GM12801 (cell line): ENCODE data around the gene KPNA4.

Experiments used
- CTCF ChIP-seq: IDR thresholded peaks from one replicate; pipeline ENCODE4 v1.5.1; 2011; ENCODE audit warnings: control low read depth; ENCODE audit not compliant: insufficient read length; ENCODE audit errors: extremely low read depth

Gene KPNA4

GRCh38 chr3:160565442-160566403, at the start of gene KPNA4:
Gene KPNA4 (minus strand): TSS chr3:160565571. CDS start chr3:160565282, 289 bp downstream.
- no peak for TF ChIP-seq CTCF

DNA sequence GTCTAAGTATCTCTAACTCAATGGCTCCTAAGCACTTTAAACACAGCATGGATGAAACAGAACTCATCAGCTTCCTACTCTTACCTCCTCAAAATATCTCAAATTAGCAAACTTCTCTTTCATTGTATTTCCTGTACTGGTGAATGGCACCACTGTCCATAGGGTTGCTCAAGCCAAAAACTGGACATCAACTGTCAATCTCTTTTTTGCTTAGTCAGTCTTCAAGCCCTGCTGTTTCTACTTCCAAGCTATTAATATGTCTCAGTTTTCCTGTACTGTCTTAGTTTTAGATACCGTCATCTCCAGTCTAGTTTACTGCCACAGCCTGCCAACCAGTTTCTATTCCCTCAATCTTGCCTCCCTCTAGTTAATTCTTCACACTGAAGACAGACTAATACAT, 48.3 kb upstream of the KPNA4 start:
- no peak for TF ChIP-seq CTCF

DNA sequence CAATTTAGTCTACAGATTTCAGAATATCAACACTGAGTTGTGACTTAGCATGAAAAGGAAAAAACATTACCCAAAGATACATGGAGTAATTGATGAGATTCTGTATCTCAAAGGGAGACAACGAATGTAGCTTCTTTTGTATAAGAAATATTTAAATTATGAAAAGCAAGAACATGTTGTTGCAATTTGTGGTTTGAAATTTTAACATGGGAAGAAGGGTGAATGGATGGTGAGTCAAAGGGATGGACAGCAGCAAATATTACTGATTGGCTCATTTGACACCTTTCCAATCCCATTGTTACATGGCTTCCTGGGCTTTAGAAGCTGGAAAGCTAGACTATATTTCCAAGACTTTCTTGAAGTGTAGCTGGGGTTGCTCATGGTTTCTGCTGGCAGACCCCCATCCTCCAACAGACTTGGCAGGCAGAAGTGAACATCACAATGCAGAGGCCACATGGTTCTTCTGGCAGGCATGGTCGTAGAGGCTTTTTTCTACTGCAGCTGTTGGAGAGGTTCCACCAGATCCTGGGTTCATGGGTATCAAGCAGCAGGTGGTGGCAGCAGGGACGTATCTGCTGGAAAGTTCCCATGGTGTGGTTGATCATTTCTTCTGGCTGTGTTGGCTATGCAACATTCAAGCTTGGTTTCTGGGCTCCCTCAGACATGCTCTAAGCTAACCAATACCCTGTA, 47.2 kb upstream of the KPNA4 start:
- no peak for TF ChIP-seq CTCF

- TF ChIP-seq CTCF: no peak
These were observed 45.8 kb upstream of the KPNA4 start for GRCh38 chr3:160611141-160611540.

GRCh38 chr3:160608870-160609269, 43.5 kb upstream of the KPNA4 start:
- TF ChIP-seq CTCF: no peak

DNA sequence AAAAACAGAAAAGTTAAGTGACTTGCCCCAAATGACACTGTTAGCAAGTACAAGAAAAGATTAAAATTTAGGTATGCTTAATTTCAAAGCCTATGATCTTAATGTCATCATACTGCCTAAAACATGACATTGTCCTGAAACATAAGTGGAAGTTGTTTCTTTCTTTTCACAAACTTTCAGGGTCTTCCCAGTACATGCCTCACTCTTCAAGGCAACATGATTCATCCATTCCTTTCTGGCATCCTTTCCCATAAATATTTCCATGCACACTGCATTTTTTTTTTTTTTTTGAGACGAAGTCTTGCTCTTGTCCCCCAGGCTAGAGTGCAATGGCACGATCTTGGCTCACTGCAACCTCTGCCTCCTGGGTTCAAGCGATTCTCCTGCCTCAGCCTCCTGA, 42.5 kb upstream of the KPNA4 start:
- TF ChIP-seq CTCF: no peak

GRCh38 chr3:160605315-160605714, 39.9 kb upstream of the KPNA4 start:
- no peak for TF ChIP-seq CTCF
